ENCODE measurements around the gene ASCC1. TPM values are rescaled to one million over a fixed set of nuclear protein-coding genes. Genes with fewer than 3 reads are reported as not detected.

Gene ASCC1
- polyA plus RNA-seq, 2 of the 4 experiments (the other 2 are of a cell fraction) = 56.5 to 82.3 TPM

DNA sequence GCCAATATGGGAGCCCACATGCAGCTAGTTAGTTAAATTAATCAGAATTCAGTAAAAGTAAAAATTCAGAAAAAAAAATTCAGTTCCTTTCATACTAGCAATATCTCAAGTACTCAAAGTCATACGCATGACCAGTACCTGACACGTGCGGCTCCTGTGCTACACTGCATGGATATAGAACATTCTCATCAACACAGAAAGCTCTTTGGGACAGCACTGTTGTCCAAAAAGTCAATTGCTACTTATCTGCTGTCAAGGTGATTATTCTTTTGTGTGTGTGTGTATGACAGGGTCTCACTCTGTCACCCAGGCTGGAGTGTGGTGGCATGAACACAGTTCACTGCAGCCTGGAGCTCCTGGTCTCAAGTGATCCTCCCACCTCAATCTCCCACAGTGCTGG, 15.2 kb downstream of the ASCC1 start (continued):
- TF ChIP-seq, protein P1, sequence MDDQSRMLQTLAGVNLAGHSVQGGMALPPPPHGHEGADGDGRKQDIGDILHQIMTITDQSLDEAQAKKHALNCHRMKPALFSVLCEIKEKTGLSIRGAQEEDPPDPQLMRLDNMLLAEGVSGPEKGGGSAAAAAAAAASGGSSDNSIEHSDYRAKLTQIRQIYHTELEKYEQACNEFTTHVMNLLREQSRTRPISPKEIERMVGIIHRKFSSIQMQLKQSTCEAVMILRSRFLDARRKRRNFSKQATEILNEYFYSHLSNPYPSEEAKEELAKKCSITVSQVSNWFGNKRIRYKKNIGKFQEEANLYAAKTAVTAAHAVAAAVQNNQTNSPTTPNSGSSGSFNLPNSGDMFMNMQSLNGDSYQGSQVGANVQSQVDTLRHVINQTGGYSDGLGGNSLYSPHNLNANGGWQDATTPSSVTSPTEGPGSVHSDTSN (IDR thresholded peaks at IDR 0.05) = no peak
- TF ChIP-seq MAZ (IDR thresholded peaks at IDR 0.05; ENCODE audit: borderline replicate concordance, low read depth, low read length) (no peak), CHD4 (IDR thresholded peaks at IDR 0.05; ENCODE audit: borderline replicate concordance) (no peak), FOSB (CRISPR knock-in tag; IDR thresholded peaks at IDR 0.05) (no peak), SMC3 (IDR thresholded peaks at IDR 0.05) (no peak), FOSL2 (IDR thresholded peaks at IDR 0.05) (no peak), FOSL2 (CRISPR knock-in tag; IDR thresholded peaks at IDR 0.05) (no peak)
- TF ChIP-seq, protein P2, sequence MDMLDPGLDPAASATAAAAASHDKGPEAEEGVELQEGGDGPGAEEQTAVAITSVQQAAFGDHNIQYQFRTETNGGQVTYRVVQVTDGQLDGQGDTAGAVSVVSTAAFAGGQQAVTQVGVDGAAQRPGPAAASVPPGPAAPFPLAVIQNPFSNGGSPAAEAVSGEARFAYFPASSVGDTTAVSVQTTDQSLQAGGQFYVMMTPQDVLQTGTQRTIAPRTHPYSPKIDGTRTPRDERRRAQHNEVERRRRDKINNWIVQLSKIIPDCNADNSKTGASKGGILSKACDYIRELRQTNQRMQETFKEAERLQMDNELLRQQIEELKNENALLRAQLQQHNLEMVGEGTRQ (IDR thresholded peaks at IDR 0.05) = no peak

DNA sequence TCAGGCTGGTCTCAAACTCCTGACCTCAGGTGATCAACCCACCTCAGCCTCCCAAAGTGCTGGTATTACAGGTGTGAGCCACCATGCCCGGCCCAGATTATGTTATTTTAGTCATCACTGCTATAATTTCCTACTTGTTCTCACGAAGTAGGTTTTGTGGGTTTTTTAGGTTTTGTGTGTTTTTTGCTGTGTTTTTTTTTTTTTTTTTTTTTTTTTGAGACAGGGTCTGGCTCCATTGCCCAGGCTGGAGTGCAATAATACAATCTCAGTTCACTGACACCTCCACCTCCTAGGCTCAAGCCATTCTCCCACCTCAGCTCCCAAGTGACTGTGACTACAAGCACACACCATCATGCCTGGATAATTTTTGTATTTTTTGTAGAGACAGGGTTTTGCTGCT, 21.1 kb downstream of the ASCC1 start:
- ATAC-seq (no peak), DNase-seq (ENCODE audit: low read depth in 1 of 2, low spot score in 1 of 2) (no peak), FAIRE-seq (no peak)
- WGBS (ENCODE audit: missing lambda C conversion rate) = 87% methylated on average over 2 of the region's 2 CpGs
- ChIA-PET CTCF (no interaction called here), POLR2A (interaction anchor here (0.7 kb wide), 1 partner anchor 1064 kb away, joined by 5 read pairs; no protein-coding TSS in a partner anchor)
- Histone ChIP-seq H3K4me2 (no peak overlapping the region), H3K9me3 (no peaks in the 10 kb centered on the region), H3K27ac (no peak overlapping the region), H3K4me3 (no peak overlapping the region), H3K4me1 (peaks cover 10% of the 10 kb centered on the region; the same call in 2 of the 3 replicates)
- TF ChIP-seq, protein P3, sequence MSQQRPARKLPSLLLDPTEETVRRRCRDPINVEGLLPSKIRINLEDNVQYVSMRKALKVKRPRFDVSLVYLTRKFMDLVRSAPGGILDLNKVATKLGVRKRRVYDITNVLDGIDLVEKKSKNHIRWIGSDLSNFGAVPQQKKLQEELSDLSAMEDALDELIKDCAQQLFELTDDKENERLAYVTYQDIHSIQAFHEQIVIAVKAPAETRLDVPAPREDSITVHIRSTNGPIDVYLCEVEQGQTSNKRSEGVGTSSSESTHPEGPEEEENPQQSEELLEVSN (IDR thresholded peaks at IDR 0.05; ENCODE audit: borderline replicate concordance, low read depth) = no peak
- TF ChIP-seq TFCP2L1 (CRISPR knock-in tag; IDR thresholded peaks at IDR 0.05) (no peak), ZFP36 (IDR thresholded peaks at IDR 0.05; ENCODE audit: borderline replicate concordance, partially characterized antibody) (no peak), JUNB (IDR thresholded peaks at IDR 0.05) (no peak)
- TF ChIP-seq, protein P1 (IDR thresholded peaks at IDR 0.05) = no peak

DNA sequence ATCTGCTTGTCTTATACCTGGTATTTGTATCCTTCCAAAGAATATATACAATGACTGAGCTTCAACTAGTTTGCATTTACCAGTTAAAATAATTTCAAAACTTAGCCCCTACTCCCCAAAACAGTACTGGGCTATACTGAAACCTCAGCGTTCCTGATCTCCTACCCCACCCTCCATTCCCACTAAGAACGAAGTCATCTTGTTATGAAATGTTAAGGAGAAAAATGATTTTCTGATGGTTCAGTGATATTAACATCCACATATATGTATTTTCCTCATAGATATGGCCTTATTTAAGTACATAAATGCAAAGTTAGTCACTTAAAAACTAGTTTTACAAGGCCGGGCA, 29.1 kb downstream of the ASCC1 start:
- Histone ChIP-seq H3K4me2 (no peak overlapping the region), H3K9me3 (peaks cover 17% of the 10 kb centered on the region), H3K4me3 (no peak overlapping the region), H3K27ac (no peak overlapping the region), H3K4me1 (0 out of 3 replicates have a peak, but pooled peaks cover 7% of the 10 kb centered on the region)
- POLR2A ChIA-PET = interaction anchor here (0.7 kb wide), 1 partner anchor 26 kb away, joined by 4 read pairs; no protein-coding TSS in a partner anchor
- FAIRE-seq = no peak
- CTCF ChIA-PET = interaction anchor here (0.6 to 1.1 kb wide), 3 partner anchors 13 to 85 kb away, joined by 3 to 5 read pairs (median 3); no protein-coding TSS in a partner anchor
- no peak for DNase-seq (ENCODE audit: low read depth in 1 of 2, low spot score in 1 of 2)
- ATAC-seq = no peak
- 88% methylated on average over 3 of the region's 3 CpGs for WGBS (ENCODE audit: missing lambda C conversion rate)
- TF ChIP-seq, protein P1 (IDR thresholded peaks at IDR 0.05) = no peak
- TF ChIP-seq POLR2AphosphoS2 (conservative IDR thresholded peaks at IDR 0.05; ENCODE audit: low read length) (no peak), ZSCAN20 (CRISPR knock-in tag; IDR thresholded peaks at IDR 0.05) (no peak), FOSL2 (IDR thresholded peaks at IDR 0.05) (no peak), FOSL2 (CRISPR knock-in tag; IDR thresholded peaks at IDR 0.05) (no peak), ZC3H11A (IDR thresholded peaks at IDR 0.05) (no peak), MYC (IDR thresholded peaks at IDR 0.05; ENCODE audit: borderline replicate concordance, low read length) (no peak), RNF2 (IDR thresholded peaks at IDR 0.05; ENCODE audit: borderline replicate concordance, low read depth) (no peak), HDAC2 (IDR thresholded peaks at IDR 0.05) (no peak)
- TF ChIP-seq, protein P4, sequence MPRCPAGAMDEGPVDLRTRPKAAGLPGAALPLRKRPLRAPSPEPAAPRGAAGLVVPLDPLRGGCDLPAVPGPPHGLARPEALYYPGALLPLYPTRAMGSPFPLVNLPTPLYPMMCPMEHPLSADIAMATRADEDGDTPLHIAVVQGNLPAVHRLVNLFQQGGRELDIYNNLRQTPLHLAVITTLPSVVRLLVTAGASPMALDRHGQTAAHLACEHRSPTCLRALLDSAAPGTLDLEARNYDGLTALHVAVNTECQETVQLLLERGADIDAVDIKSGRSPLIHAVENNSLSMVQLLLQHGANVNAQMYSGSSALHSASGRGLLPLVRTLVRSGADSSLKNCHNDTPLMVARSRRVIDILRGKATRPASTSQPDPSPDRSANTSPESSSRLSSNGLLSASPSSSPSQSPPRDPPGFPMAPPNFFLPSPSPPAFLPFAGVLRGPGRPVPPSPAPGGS (IDR thresholded peaks at IDR 0.05) = no peak
- TF ChIP-seq, protein P5, sequence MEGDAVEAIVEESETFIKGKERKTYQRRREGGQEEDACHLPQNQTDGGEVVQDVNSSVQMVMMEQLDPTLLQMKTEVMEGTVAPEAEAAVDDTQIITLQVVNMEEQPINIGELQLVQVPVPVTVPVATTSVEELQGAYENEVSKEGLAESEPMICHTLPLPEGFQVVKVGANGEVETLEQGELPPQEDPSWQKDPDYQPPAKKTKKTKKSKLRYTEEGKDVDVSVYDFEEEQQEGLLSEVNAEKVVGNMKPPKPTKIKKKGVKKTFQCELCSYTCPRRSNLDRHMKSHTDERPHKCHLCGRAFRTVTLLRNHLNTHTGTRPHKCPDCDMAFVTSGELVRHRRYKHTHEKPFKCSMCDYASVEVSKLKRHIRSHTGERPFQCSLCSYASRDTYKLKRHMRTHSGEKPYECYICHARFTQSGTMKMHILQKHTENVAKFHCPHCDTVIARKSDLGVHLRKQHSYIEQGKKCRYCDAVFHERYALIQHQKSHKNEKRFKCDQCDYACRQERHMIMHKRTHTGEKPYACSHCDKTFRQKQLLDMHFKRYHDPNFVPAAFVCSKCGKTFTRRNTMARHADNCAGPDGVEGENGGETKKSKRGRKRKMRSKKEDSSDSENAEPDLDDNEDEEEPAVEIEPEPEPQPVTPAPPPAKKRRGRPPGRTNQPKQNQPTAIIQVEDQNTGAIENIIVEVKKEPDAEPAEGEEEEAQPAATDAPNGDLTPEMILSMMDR (IDR thresholded peaks at IDR 0.05) = no peak
